H1 (cell line): ENCODE data around the gene RALGDS.

Experiments
- CHD2 ChIP-seq: IDR thresholded peaks from 2 replicates; pipeline ENCODE4 v1.6.1; 2012; ENCODE audit warnings: low read length, improper control_type of control experiment
- SIN3A ChIP-seq, 2 experiments: IDR thresholded peaks in 1 of 2; conservative IDR thresholded peaks in 1 of 2; 2 replicates each; pipeline ENCODE4 v1.6.1; 2011 to 2012; ENCODE audit warnings: low read length in 2 of 2, improper control_type of control experiment in 1 of 2, low read depth in 1 of 2, mild to moderate bottlenecking in 1 of 2
- SRF ChIP-seq: IDR thresholded peaks from 2 replicates; pipeline ENCODE4 v1.6.1; 2011; ENCODE audit warnings: mild to moderate bottlenecking, low read depth, low read length, moderate library complexity
- TF ChIP-seq, protein P1 (sequence below): IDR thresholded peaks from 2 replicates; pipeline ENCODE4 v1.6.1; 2012; ENCODE audit warnings: inconsistent platforms
- TF ChIP-seq, protein P2 (sequence below), 3 experiments: IDR thresholded peaks; 1 replicate in 2 of 3; 2 replicates in 1 of 3; pipeline versions ENCODE4 v1.5.1 to v1.6.1; 2011; ENCODE audit warnings: low read length in 3 of 3, mild to moderate bottlenecking in 3 of 3, inconsistent platforms in 2 of 3, low read depth in 1 of 3, moderate library complexity in 1 of 3; ENCODE audit not compliant: insufficient read depth in 1 of 3; ENCODE audit errors: control extremely low read depth in 1 of 3

DNA sequence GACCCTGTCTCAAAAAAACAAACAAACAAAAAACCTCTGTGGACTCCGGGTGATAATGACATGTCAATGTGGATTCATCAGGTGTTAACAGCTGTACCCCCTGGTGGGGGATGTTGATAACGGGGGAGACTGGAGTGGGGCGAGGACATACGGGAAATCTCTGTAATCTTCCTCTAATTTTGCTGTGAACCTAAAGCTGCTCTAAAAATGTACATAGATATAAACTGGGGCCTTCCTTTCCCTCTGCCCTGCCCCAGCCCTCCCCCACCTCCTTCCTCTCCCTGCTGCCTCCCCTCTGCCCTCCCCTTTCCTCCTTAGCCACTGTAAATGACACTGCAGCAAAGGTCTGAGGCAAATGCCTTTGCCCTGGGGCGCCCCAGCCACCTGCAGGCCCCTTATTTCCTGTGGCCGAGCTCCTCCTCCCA lies 60.6 kb downstream of the RALGDS start:
- TF ChIP-seq, protein P1, sequence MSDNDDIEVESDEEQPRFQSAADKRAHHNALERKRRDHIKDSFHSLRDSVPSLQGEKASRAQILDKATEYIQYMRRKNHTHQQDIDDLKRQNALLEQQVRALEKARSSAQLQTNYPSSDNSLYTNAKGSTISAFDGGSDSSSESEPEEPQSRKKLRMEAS, result no peak
- TF ChIP-seq SRF, result no peak
- TF ChIP-seq SIN3A (conservative IDR thresholded peaks at IDR 0.05 in 1 of 2, IDR thresholded peaks at IDR 0.05 in 1 of 2; ENCODE audit: low read depth in 1 of 2, low read length in 2 of 2), result 0 out of 4 replicates have a peak, but pooled peaks of 1 of the 2 experiments have one; percentile 24
- TF ChIP-seq, protein P2, sequence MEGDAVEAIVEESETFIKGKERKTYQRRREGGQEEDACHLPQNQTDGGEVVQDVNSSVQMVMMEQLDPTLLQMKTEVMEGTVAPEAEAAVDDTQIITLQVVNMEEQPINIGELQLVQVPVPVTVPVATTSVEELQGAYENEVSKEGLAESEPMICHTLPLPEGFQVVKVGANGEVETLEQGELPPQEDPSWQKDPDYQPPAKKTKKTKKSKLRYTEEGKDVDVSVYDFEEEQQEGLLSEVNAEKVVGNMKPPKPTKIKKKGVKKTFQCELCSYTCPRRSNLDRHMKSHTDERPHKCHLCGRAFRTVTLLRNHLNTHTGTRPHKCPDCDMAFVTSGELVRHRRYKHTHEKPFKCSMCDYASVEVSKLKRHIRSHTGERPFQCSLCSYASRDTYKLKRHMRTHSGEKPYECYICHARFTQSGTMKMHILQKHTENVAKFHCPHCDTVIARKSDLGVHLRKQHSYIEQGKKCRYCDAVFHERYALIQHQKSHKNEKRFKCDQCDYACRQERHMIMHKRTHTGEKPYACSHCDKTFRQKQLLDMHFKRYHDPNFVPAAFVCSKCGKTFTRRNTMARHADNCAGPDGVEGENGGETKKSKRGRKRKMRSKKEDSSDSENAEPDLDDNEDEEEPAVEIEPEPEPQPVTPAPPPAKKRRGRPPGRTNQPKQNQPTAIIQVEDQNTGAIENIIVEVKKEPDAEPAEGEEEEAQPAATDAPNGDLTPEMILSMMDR (IDR thresholded peaks at IDR 0.05; ENCODE audit: control extremely low read depth in 1 of 3, insufficient read depth in 1 of 3, low read depth in 1 of 3, low read length in 3 of 3), result no peak
- TF ChIP-seq CHD2, result no peak
